ENCODE results near the gene OTP.
"Not testable (repeated sequence)": the region's sequence is repeated elsewhere in the genome, so short reads cannot be mapped to it uniquely, and the experiment has no call there.

DNA sequence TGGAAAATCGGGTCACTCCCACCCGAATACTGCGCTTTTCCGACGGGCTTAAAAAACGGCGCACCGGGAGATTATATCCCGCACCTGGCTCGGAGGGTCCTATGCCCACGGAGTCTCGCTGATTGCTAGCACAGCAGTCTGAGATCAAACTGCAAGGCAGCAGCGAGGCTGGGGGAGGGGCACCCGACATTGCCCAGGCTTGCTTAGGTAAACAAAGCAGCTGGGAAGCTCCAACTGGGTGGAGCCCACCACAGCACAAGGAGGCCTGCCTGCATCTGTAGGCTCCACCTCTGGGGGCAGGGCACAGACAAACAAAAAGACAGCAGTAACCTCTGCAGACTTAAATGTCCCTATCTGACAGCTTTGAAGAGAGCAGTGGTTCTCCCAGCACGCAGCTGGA lies 29.6 kb downstream of the OTP start:
- TF ChIP-seq, protein P1, sequence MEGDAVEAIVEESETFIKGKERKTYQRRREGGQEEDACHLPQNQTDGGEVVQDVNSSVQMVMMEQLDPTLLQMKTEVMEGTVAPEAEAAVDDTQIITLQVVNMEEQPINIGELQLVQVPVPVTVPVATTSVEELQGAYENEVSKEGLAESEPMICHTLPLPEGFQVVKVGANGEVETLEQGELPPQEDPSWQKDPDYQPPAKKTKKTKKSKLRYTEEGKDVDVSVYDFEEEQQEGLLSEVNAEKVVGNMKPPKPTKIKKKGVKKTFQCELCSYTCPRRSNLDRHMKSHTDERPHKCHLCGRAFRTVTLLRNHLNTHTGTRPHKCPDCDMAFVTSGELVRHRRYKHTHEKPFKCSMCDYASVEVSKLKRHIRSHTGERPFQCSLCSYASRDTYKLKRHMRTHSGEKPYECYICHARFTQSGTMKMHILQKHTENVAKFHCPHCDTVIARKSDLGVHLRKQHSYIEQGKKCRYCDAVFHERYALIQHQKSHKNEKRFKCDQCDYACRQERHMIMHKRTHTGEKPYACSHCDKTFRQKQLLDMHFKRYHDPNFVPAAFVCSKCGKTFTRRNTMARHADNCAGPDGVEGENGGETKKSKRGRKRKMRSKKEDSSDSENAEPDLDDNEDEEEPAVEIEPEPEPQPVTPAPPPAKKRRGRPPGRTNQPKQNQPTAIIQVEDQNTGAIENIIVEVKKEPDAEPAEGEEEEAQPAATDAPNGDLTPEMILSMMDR (IDR thresholded peaks at IDR 0.05), result not testable (repeated sequence)
- not testable (repeated sequence) for TF ChIP-seq POLR2AphosphoS5, EP300 (IDR thresholded peaks at IDR 0.05)
